Keratinocyte (primary cell): Measurements from ENCODE around the gene DGKH.

Experiments used
- EZH2 ChIP-seq: IDR thresholded peaks from one replicate; pipeline ENCODE4 v1.6.1; 2012; ENCODE audit warnings: inconsistent platforms, mild to moderate bottlenecking, low read length, moderate library complexity
- TF ChIP-seq, protein P1 (sequence below), 3 experiments: IDR thresholded peaks in 1 of 3; conservative IDR thresholded peaks in 1 of 3; optimal IDR thresholded peaks in 1 of 3; 2 replicates in 2 of 3; 3 replicates in 1 of 3; pipeline versions ENCODE3 to v1.5.1; 2011; ENCODE audit warnings: low read length in 3 of 3, mild to moderate bottlenecking in 3 of 3, moderate library complexity in 2 of 3, control low read depth in 1 of 3, inconsistent platforms in 1 of 3; ENCODE audit not compliant: insufficient read depth in 2 of 3; ENCODE audit errors: extremely low read depth in 1 of 3

DNA sequence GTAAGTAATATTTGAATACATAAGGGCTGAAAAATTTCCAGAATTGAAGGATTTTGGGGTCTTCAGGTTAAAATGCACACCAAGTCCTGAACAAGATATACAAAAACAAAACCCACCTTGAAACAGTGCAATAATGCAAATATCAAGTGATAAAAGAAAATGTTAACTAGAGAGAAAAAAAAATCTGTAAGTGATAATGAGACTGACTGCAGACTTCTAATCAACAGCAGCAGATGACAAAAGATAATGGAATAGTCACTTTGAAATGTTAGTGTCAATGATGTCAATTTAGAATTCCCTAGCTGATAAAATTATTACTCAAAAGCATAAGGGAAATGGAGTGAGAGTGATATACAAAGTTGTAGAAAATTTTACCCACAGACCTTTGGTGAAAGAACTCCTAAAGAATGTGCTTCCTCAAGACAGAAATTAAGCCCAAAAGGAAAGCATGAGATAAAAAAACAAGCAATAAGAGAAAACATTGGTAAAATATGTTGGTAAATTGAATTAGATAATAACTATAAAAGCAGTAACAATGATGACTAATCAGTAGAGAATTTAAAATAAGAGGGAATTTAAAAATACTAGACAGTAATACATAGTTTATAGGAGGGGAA lies 12.4 kb upstream of the DGKH start:
- TF ChIP-seq, protein P1, sequence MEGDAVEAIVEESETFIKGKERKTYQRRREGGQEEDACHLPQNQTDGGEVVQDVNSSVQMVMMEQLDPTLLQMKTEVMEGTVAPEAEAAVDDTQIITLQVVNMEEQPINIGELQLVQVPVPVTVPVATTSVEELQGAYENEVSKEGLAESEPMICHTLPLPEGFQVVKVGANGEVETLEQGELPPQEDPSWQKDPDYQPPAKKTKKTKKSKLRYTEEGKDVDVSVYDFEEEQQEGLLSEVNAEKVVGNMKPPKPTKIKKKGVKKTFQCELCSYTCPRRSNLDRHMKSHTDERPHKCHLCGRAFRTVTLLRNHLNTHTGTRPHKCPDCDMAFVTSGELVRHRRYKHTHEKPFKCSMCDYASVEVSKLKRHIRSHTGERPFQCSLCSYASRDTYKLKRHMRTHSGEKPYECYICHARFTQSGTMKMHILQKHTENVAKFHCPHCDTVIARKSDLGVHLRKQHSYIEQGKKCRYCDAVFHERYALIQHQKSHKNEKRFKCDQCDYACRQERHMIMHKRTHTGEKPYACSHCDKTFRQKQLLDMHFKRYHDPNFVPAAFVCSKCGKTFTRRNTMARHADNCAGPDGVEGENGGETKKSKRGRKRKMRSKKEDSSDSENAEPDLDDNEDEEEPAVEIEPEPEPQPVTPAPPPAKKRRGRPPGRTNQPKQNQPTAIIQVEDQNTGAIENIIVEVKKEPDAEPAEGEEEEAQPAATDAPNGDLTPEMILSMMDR (optimal IDR thresholded peaks at IDR 0.05 in 1 of 3, IDR thresholded peaks at IDR 0.05 in 1 of 3, conservative IDR thresholded peaks at IDR 0.05 in 1 of 3; ENCODE audit: extremely low read depth in 1 of 3, insufficient read depth in 2 of 3, low read length in 3 of 3), result no peak
- no peak for TF ChIP-seq EZH2
